HG03108 (cell line): ENCODE data around the gene SNX14.
"Not testable (repeated sequence)": the region's sequence is repeated elsewhere in the genome, so short reads cannot be mapped to it uniquely, and the experiment has no call there.

Experiments
- ATAC-seq: cut with Tn5 transposase; IDR thresholded peaks from one replicate; pipeline ENCODE4 v1.9.1; 2021; ENCODE audit warnings: moderate library complexity; ENCODE audit not compliant: unreplicated experiment

Gene SNX14, protein sequence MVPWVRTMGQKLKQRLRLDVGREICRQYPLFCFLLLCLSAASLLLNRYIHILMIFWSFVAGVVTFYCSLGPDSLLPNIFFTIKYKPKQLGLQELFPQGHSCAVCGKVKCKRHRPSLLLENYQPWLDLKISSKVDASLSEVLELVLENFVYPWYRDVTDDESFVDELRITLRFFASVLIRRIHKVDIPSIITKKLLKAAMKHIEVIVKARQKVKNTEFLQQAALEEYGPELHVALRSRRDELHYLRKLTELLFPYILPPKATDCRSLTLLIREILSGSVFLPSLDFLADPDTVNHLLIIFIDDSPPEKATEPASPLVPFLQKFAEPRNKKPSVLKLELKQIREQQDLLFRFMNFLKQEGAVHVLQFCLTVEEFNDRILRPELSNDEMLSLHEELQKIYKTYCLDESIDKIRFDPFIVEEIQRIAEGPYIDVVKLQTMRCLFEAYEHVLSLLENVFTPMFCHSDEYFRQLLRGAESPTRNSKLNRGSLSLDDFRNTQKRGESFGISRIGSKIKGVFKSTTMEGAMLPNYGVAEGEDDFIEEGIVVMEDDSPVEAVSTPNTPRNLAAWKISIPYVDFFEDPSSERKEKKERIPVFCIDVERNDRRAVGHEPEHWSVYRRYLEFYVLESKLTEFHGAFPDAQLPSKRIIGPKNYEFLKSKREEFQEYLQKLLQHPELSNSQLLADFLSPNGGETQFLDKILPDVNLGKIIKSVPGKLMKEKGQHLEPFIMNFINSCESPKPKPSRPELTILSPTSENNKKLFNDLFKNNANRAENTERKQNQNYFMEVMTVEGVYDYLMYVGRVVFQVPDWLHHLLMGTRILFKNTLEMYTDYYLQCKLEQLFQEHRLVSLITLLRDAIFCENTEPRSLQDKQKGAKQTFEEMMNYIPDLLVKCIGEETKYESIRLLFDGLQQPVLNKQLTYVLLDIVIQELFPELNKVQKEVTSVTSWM

GRCh38 chr6:85593438-85594196 is at the start of gene SNX14:
SNX14 (minus strand) TSS chr6:85593858; CDS start chr6:85593718, 140 bp downstream.
- peak; percentile 88 for ATAC-seq

- peak; percentile 67 for ATAC-seq
Observed at GRCh38 chr6:85642774-85643536, 49.3 kb upstream of the SNX14 start, which contains the start of gene SYNCRIP. SYNCRIP (minus strand) TSS chr6:85642886; CDS start chr6:85641439, 1,447 bp downstream.

- ATAC-seq: no peak
Observed at GRCh38 chr6:85641897-85642773, 48.5 kb upstream of the SNX14 start.

DNA sequence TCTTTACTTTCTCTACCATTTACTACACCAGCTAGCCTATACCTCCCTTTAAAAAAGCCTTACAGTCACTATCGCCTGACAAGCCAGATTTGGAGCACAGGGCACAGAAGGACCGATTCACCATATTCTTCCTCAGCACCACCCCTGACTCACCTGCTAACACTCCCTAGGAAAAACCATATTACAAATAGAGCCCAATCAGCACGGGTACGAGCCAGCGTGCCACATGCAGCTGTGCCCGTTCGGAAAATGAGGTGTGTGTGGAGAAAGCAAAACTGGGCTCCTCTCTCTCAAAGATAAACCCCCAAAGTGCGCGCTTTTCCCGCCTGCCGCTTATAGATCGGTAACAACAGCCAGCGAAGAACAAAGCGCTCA is 47.9 kb upstream of the SNX14 start:
- ATAC-seq: no peak

DNA sequence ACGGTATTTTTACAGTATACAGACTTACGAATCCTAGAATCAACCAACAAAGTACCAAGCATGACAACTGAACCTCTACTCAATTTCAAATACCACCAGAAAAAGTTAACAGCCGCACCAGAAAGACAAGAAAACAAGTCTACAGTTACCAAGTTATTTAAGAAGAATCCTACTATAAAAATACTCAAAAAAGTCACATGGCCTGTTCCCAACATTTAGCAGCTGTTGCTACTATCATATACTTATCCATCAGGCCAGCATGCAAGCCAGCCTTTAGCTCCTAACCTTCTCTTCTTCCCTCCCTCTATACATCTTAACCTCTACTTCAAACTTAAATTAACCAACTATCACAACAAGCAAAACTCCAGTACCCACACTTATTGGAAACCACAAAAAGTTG is 47.2 kb upstream of the SNX14 start:
- no peak for ATAC-seq

DNA sequence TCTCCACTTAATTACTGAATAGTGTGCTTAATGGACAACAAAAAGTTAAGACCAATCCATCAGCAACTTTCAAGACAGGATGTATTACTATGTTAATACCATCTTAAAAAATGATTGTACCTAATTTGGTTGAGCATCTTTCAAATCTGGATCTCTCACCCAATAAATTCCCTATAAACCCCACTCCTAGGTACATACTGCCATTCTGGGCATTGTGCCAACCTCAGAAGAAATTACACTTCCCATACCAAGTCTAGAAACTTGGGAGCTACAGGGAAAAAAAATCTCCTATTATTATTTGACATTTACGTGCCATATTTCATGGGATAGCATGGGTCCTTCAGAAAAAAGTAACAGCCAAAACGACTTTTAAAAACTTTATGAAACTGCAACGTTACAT is 43.9 kb upstream of the SNX14 start:
- ATAC-seq: no peak

DNA sequence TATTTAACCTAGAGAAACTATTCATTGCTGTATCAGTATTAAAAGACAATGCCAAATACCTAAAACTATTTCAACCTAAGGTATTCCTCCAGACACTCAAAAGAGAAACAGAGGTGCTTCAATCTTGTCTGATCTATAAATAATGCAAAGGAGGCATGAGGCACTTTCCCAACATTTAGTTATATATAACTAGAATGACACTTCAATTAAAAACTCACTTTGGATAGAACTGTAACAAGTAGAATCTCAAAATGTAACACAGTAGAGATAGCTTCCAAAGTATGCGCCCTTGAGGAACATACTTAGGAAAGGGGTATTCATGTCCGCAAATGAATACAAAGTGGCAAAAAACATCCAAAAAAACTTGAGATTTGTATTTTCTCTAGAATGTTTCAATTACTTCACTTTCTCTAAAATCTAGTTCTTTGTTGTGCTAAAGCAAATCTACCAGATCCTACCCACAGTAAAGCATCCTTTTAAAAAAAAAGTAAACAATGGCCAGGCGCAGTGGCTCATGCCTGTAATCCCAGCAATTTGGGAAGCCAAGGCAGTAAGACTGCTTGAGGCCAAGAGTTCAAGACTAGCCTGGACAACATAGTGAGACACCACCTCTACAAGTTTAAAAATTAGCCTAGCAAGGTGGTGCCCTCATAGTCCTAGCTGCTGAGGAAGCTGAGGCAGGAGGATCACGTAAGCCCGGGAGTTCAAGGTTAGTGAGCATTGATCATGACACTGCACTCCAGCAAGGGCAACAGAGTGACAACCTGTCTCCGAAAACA is 38.7 kb upstream of the SNX14 start:
- no peak for ATAC-seq

DNA sequence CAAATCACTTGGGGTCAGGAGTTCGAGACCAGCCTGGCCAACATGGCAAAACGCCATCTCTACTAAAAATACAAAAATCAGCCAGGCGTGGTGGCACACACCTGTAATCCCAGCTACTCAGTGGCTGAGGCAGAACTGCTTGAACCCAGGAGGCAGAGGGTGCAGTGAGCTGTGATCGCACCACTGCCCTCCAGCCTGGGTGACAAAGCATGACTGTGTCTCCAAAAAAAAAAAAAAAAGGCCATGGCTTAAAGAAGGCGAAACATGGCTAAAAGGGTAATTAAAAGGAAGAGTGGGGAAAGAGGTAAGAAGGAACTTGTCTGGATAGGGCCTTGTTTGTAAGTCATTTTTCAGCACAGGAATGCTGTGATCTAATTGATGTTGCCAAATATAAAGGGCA is 37.5 kb upstream of the SNX14 start:
- not testable (repeated sequence) for ATAC-seq

GRCh38 chr6:85628353-85628752 is 34.7 kb upstream of the SNX14 start:
- no peak for ATAC-seq

DNA sequence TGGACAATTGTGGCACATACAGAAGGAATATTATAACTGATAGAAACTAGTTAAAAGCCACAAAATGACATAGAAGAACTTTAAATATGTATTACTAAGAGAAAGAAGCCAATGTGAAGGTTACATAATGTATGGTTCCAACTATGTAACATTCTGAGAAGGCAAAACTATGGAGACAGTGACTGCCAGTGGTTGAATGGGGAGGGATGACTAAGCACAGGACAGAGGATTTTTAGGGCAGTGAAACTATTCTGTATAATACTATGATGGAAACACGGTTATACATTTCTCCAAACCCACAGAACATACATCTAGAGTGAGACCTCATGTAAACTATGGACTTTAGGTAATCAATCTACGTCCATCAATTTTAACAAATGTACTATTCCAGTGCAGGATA is 26.6 kb upstream of the SNX14 start:
- ATAC-seq: no peak

GRCh38 chr6:85614780-85615179 is 21.1 kb upstream of the SNX14 start:
- no peak for ATAC-seq

DNA sequence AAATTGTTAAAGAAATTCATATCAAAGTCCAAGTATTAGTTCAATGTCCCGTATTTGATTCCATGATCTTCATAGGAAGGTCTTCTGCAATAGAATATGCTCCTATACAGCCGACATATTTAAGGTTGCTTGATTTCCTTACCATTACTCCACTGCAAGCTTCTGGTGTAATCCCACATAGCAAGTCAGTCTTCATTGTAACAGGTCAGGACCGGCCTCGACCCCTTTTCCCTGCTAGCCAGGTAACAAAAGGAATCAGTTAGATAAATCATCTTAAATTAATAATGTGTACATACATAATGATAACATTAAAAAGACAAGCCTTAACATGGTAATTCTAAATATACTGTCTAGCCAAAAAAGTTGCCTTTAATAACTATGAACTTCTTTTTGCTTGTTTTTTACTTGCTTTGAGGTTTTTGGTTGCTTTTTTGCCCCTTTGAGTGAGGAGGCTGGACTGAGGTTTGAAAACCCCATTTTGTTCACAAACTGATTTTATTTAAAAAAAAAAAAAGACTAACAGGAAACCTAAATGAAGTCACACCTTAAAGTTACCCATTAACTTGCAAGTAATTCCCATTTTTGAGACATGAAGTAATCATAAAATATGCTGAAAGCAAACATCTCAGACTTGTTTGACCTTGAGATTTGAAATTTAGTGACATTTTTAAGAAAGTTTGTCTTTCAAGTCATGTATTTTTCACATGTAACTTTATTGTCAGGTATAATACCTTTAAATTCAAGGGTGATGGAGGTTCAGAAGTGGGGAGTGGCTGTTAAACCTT is 19.2 kb upstream of the SNX14 start:
- ATAC-seq: no peak

GRCh38 chr6:85610182-85610895 is 16.7 kb upstream of the SNX14 start:
- ATAC-seq: no peak

- ATAC-seq: no peak
Observed at GRCh38 chr6:85602100-85602499, 8.4 kb upstream of the SNX14 start.

- ATAC-seq: no peak
Observed at GRCh38 chr6:85600713-85601313, 7.2 kb upstream of the SNX14 start.

DNA sequence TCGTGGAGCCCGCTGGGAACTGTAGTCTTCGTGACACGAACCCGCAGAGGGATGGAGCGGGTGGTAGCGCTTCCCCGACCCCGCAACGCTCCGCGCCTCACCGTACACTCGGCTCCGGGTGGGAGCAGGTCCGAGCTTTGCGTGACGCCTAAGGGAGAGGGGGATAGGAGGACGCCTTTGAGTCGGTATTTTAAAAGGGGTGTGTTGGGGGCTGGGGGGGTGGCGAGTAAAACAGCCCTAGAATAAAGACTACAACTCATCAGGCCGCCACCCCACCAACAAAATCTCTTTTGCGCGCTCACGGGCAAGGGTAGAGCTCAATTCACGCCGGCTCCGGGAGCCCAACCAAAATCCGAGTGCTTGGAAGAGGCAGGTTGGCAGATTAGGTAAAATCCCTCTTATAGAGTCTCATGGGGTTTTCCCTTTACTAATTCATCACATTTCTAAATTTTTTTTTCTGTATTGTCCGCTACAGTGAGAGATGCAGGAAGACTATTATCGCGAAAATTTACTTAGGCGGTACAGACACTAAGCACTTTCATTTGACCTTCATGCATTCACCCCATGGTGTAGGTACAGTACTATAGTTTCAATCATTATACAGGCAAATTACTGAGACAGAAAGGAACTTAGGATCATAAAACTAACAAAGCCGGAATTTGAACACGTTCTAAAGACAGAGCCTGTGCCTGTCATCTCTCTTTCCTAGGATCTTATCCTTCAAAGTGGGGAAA is 706 bp upstream of the SNX14 start:
- ATAC-seq: peak; percentile 2
